ENCODE results near the gene HPSE2.

GRCh38 chr10:98831391-98831790 is 404.3 kb downstream of the HPSE2 start:
- TF ChIP-seq CTCF (IDR thresholded peaks at IDR 0.05; ENCODE audit: borderline replicate concordance, extremely low read depth, low read length, poor library complexity, severe bottlenecking), result no peak
- no peak for TF ChIP-seq EZH2 (IDR thresholded peaks at IDR 0.05; ENCODE audit: borderline replicate concordance, low read depth, low read length, severe bottlenecking)

Measured in DND-41 (cell line).